GM21528 (cell line): ENCODE data around the gene MRPL23.
"Not testable (repeated sequence)": the region's sequence is repeated elsewhere in the genome, so short reads cannot be mapped to it uniquely, and the experiment has no call there.

ENCODE experiments used
- ATAC-seq: cut with Tn5 transposase; IDR thresholded peaks from one replicate; pipeline ENCODE4 v1.9.1; 2021; ENCODE audit warnings: mild to moderate bottlenecking, moderate library complexity; ENCODE audit not compliant: unreplicated experiment, low FRiP score

MRPL23 gene

DNA sequence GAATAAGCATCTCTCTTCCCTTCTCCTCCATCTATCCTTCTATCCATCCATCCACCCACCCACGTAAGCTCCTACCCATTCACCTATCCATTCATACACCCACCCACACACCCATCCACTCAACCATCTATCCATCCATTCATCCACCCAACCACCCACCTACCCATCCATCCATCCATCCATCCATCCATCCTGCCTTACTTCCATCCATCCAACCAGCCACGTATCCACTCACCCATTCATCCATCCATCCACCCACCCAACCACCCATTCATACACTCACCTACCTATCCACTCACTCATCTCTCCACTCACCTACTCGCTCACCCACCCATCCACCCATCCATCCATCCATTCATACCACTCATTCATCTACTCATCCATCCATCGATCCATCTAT lies 14.5 kb upstream of the MRPL23 start:
- ATAC-seq, result no peak

DNA sequence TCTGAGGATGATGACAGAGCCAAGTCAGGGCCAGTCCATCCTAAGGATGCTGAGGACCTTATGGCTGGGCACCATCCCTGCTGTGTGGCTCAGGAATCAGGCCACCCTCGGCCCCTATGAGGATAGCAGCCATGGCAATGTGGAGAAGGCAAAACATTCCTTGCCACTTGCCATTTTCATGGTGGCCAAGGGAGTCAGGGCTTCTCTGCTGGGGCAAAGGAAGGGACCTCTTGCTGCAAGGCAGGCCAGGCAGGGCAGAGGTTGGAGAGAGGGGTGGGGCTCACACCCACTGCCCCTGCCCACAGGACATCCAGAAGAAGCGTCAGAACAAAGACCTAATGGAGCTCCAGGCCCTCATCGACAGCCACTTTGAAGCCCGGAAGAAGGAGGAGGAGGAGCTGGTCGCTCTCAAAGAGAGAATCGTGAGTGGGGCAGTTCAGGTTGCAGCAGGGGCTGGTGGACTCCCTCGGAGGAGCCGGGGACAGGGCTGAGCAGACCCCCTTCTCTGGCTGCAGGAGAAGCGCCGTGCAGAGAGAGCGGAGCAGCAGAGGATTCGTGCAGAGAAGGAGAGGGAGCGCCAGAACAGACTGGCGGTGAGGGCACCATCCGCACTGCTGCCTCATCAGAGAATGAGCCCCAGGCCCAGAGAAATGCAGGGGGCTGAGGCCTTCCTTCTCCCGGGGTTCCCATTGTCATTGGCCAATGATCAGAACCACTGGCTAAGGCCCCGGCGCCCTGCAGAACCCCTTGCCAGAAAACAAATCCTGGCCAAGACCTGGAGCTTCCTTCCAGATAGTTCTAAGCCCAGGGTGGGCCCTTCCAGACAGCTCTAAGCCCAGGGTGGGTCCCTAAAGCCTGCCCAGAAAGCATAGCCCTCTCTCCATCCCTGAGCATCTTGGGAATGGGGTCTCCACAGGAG lies 13.5 kb upstream of the MRPL23 start:
- ATAC-seq, result no peak

GRCh38 chr11:1934335-1935155 lies 12.6 kb upstream of the MRPL23 start:
- ATAC-seq, result no peak

- ATAC-seq, result no peak
Measured at GRCh38 chr11:1935156-1936071, 11.7 kb upstream of the MRPL23 start.

GRCh38 chr11:1936072-1936780 lies 10.9 kb upstream of the MRPL23 start:
- ATAC-seq, result no peak

DNA sequence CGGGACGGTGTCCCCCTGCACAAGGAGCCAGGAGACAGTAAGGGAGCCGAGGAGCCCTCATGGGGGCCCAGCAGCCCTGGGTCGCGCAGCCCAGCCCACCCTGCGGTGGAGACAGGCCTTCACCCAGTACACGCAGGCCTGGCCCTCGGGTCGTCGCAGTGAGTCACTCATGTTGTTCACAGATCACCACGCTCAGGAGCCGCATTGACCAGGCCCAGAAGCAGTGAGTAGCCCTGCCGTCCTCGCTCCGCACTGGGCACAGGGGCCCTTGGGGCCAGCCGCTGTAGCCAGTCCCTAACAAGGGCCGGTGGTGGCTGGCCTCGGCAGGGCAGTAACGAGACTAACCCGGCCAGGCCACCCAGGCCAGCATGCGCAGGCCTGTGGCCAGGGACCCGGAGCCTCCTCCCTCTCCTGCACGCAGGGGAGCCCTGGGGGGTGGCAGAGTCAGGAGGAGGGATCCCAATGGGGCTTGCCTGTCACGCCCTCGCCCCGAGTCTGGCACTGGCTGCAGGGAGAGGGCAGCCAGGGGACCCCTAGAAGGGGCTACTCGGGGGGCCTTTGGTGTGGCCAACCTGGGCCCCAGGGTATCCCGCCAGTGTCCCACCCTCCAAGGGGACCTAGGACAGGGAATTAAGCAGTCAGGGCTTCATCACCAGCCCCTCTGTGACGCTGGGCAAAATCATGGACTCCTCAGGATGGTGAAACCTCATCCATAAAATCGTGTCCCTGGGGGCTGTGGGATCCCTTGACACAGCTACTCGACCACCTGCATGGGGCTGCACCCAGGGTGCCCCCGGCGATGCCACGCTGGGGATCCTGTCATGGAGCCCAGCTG lies 10.1 kb upstream of the MRPL23 start:
- no peak for ATAC-seq

- ATAC-seq, result no peak
Measured at GRCh38 chr11:1937616-1938342, 9.4 kb upstream of the MRPL23 start.

DNA sequence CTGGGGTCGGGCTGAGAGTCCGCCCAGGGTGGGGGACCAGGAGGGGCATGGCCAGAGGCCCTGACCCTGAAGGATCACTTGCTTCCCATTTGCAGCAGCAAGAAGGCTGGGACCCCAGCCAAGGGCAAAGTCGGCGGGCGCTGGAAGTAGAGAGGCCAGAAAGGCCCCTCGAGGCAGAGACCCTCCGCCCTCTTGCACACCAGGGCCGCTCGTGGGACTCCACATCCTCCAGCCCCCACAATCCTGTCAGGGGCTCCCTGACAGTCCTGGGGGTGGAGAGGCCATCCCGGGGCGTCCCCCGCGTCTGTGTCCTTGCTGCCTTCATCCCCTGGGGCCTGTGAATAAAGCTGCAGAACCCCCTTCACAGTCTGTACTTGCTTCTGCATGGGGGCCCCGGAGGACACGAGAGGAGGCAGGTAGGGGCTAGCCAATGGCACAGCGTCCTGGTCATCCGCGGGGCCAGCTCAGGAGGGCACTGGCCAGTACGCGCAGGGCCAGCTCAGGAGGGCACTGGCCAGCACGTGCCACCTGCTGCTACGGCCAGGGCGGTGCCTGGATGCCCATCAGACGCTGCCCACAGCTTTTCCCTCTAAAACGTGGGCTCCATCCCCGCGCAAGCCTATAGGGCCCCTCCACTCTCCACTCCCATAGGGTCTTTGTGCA lies 8.7 kb upstream of the MRPL23 start:
- ATAC-seq, result no peak

DNA sequence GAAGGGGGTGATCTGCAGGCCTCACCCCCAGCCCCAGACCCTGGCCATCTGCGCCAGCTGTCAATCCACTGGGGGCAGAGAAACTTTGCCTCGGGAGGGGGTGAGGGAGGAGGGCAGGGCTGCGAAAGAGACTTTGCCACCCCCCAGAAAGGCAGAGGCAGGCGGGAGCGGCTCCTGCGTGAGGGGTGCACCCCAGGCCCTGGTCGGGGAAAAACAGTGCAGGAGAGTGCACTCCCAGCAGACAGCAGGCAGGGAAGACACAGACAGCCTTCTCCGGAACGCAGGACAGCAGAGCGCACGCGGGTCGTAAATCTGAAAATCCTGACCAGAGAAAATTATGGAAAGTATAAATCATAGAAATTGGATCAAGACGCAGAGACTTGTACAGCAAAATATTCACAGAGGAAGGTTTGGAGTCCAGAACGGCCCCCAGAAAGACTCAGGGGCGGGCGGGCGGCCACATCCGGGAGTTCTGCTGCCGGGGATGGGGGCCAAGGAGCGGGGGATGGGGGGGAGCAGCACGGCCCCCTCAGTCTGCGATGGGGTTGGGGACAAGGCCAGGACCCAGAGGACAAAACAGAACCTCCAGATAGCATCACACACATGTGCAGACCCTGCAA lies 8.0 kb upstream of the MRPL23 start:
- no peak for ATAC-seq

GRCh38 chr11:1939788-1940187 lies 7.3 kb upstream of the MRPL23 start:
- not testable (repeated sequence) for ATAC-seq

DNA sequence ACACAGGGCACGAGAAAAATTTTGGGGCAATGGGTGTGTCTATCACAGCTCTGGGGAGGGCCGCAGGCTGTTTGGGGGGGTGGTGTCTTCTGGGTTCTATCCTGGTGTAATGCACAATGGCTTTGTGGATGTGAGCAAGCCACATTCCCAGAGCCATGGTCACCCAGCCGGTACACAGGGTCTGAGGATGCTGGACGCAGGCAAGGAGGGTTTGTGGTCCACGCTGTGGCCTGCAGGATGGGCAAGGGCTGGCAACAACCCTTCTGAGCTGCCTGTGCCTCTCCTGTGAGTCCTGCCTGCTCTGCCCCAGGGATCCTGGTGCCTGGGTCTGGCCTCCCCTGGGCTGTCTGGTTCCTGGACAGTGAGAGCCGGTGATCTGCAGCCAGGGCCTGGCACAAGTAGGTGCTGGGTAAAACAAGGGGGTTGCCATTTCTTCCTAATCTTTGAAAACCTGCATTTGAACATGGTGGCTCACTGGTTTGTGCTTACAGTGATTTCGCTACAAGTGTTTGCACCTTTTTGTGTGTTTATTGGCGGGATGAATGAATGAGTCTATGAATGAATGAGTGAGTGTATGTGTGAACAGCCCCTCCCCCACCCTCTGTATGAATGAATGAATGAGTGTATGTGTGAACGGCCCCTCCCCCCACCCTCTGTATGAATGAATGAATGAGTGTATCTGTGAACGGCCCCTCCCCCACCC lies 4.4 kb upstream of the MRPL23 start:
- ATAC-seq, result no peak

DNA sequence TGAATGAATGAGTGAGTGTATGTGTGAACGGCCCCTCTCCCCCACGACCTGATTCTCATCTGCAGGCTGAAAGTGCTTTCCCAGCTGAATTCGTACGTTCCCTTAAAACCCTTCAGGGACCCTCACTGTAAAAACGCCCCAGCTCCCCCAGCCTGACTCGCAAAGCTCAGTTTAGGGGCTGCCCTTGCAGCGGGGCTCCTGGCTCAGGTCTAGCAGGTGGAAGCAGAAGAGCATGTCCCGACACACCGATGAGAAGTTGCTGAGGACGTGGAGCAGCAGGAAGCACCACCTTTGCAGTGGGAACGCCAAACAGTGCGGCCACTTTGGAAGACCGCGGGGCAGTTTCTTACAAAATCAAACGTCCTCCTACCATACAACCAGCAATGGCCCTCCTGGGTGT lies 3.6 kb upstream of the MRPL23 start:
- ATAC-seq, result no peak

DNA sequence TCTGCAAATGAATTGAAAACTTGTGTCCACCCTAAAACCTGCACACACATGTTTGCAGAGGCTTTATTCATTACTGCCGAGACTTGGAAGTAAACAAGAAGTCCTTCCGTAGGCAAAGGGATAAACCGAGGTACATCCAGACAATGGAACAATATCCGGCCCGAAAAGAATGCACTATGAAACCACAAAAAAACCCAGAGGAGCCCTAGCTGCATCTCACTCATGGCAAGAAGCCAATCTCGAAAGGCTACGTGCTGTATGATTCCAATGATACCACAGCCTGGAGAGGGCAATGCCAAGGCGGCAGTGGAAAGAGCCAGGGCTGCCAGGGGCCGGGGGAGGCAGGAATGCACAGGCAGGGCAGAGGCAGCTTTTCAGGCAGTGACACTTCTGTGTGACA lies 3.2 kb upstream of the MRPL23 start:
- no peak for ATAC-seq

GRCh38 chr11:1947592-1948237 lies 583 bp downstream of the MRPL23 start:
- ATAC-seq, result no peak

DNA sequence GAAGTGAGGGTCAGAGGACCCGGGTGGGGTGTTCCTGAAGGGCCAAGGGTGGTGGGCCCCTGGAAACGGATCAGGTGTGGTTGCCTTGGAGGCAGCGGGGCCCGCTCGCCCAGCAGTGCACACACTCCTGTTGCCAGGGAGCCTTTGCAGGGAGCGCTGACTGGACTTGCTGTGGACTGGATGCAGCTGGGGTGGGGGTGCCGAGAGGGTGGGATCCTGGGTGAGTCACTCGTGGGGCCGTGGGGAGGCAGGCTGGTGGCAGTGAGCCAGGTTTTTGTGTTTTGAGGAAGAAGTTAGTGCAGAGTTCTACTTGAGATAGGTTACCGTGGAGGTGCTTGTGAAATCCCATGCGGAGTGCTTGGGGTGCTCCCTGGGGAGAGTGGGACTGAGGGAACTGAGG lies 1.3 kb downstream of the MRPL23 start:
- no peak for ATAC-seq

DNA sequence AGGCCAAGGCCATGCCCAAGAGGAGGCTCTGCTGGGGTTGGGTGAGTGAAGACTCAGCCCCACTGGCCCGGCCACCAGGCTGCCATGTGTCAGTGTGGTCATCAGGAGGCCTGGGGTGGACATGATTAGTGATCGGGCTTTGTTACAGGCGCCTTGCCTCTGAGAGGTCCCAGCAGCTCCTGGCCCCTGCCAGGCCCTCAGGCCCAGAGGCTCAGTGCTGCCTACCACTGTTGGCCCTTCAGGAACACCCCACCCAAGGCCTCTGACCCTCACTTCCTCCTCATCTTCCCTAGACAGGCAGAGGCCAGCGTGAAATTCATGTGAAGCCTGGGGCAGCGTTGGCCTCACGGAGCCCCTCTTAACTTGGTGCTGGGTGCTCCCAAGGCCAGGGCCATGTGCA lies 2.2 kb downstream of the MRPL23 start:
- ATAC-seq, result no peak
